Right lobe of liver (tissue), 6 donors: Measurements from ENCODE around the gene SCGB1A1. TPM values are rescaled to one million over a fixed set of nuclear protein-coding genes. Genes with fewer than 3 reads are reported as not detected.

Experiments
- ATAC-seq, 4 donors: fragments of 200-7000 bp; cut with Tn5 transposase; one replicate each; pipeline ENCODE4 v1.9.1; 2020; ENCODE audit warnings: mild to moderate bottlenecking in 4 of 4, moderate library complexity in 4 of 4
- DNase-seq, 3 donors: peaks; one replicate each; pipeline ENCODE4 v3.0.0-alpha.2; 2020
- H3K27ac ChIP-seq, 3 donors: fragments of 200-600 bp; one replicate each; pipeline ENCODE4 v1.8.0; 2022
- H3K27me3 ChIP-seq, 2 donors: fragments of 200-600 bp; one replicate each; pipeline ENCODE4 v1.8.0; 2022
- H3K36me3 ChIP-seq, 4 donors: fragments of 200-600 bp; sonication (generic) in 1 of 4; one replicate each; pipeline versions ENCODE4 v1.5.1 to v1.8.0; 2017 to 2022; ENCODE audit warnings: control low read depth in 1 of 4
- H3K4me1 ChIP-seq, 4 donors: fragments of 200-600 bp; sonication (generic) in 1 of 4; one replicate each; pipeline versions ENCODE4 v1.5.1 to v1.8.0; 2017 to 2022; ENCODE audit warnings: control low read depth in 1 of 4
- H3K4me3 ChIP-seq, 3 donors: fragments of 200-600 bp; one replicate each; pipeline ENCODE4 v1.8.0; 2022
- H3K9me3 ChIP-seq, 4 donors: fragments of 200-600 bp; sonication (generic) in 1 of 4; one replicate each; pipeline versions ENCODE4 v1.5.1 to v1.8.0; 2017 to 2022; ENCODE audit warnings: control low read depth in 1 of 4
- CTCF ChIP-seq, 4 donors: fragments of 200-600 bp in 3 of 4; fragments of 450-650 bp in 1 of 4; IDR thresholded peaks; one replicate each; pipeline versions ENCODE4 v1.5.1 to v1.8.0; 2016 to 2022; ENCODE audit warnings: antibody characterized with exemption in 4 of 4, mild to moderate bottlenecking in 2 of 4
- POLR2A ChIP-seq: fragments of 450-650 bp; IDR thresholded peaks from one replicate; pipeline ENCODE4 v1.6.1; 2017; ENCODE audit warnings: antibody characterized with exemption, mild to moderate bottlenecking
- WGBS: methylation state at CpG from one replicate; pipeline ENCODE4 v1.1.6; 2018; ENCODE audit warnings: low coverage, low lambda C conversion rate; ENCODE audit not compliant: insufficient coverage; ENCODE audit errors: missing lambda C conversion rate; 5-methylcytosine and 5-hydroxymethylcytosine counted together
- intact Hi-C, 2 donors: fragments of 100-400 bp; cut with DNase I; formaldehyde crosslinking; loops; one replicate each; pipeline versions ENCODE4 v1.11.2 to v1.14.1; 2022
- total RNA-seq, 6 experiments: library from RNA; depleted of rRNA in 2 of 6; stranded (reverse); fragments of >200 nt in 2 of 6; fragmentation: NEBNext Ultra II Directional in 3 of 6; extraction: Animal tissue kit (Norgen Biotek cat#: 25700) in 3 of 6; gene quantifications; one replicate each; pipeline versions ENCODE4 v1.1.0 to v1.2.4, GENCODE V29; 2016 to 2023
- donor health status: DM: no; HTN: yes; CAD: no.
- donor health status: DM: no; HTN: no; CAD: no.
- donor health status: DM: no; HTN: no; CAD: no.
- donor health status: DM: no; HTN: yes; CAD: no.
- donor health status: DM: no; HTN: yes; CAD: no.

Gene SCGB1A1
- total RNA-seq, 6 experiments from 2014 or later, result not detected

GRCh38 chr11:62411524-62411923 lies 7.3 kb upstream of the SCGB1A1 start:
- no peak overlapping the region for H3K27ac ChIP-seq
- TF ChIP-seq CTCF (IDR thresholded peaks at IDR 0.05) (no peak), POLR2A (no peak)
- H3K4me3 ChIP-seq, result no peak overlapping the region
- H3K27me3 ChIP-seq, result no peaks in the 10 kb centered on the region
- no peaks in the 10 kb centered on the region for H3K36me3 ChIP-seq
- no peak for ATAC-seq
- intact Hi-C loops, result no loop called here
- 66% methylated on average over 3 of the region's 5 CpGs for WGBS
- no peaks in the 10 kb centered on the region for H3K9me3 ChIP-seq
- no peaks in the 10 kb centered on the region for H3K4me1 ChIP-seq
- DNase-seq, result no peak

DNA sequence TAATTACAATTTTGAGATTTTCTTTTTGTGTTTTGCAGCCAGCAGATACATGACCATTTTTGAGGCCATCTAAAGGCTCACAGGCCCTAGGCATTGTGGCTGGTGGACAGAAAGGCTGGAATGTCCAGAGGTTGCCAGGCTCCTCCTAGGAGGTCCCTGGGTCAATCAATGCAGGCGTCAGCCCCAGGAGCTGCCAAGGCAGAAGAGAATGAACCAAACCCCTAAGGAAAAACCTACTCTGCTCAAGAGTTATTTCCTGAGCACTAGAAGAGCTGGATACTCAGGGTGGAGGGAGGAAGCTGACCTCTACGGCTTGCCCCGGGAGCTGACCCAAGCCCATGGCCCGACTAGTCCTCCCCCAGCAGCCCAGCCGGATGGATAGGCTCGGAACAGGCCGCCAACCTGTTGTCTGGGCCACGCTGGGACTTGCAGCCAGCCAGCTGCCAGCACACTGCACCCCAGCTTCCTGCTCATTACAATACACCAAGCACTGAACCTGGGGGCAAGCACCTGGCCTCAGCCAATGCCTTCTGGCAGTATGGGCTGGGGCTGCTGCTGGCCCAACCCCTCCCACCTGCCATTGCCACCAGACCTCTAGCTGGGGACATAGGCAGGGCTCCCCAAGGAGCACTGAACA lies 5.7 kb upstream of the SCGB1A1 start:
- Histone ChIP-seq H3K9me3 (no peaks in the 10 kb centered on the region), H3K4me1 (no peaks in the 10 kb centered on the region), H3K4me3 (no peak overlapping the region), H3K27ac (no peak overlapping the region), H3K27me3 (no peaks in the 10 kb centered on the region), H3K36me3 (no peaks in the 10 kb centered on the region)
- ATAC-seq, result peak in 2 of 4 donors; percentile 16 to 20
- no peak for TF ChIP-seq POLR2A
- TF ChIP-seq CTCF (IDR thresholded peaks at IDR 0.05), result no peak
- DNase-seq, result no peak
- intact Hi-C loops, result no loop called here
- 62% methylated on average over 2 of the region's 8 CpGs for WGBS

DNA sequence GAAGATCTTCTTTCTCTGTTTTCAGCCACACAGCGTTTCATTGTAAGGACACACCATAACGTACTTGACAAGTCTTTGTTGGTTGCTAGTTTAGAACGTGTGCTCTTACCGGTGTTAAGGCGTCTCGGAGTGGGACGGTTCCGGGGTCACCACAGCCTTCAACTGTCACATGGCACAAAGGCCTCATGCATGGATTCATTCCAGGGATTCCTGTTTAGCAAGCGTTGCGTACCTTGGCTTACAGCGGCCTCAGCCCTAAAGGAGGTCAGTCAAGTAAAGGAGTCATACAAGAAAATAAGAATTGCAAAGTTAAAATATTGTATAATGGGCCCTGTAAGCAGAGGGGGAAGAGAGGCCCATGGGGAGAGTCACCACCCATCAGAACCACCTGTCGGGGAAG lies 2.2 kb upstream of the SCGB1A1 start:
- WGBS, result 90% methylated on average over 9 of the region's 12 CpGs
- intact Hi-C loops, result no loop called here
- no peaks in the 10 kb centered on the region for H3K36me3 ChIP-seq
- no peak overlapping the region for H3K4me3 ChIP-seq
- TF ChIP-seq CTCF (IDR thresholded peaks at IDR 0.05) (no peak), POLR2A (no peak)
- ATAC-seq (no peak), DNase-seq (no peak)
- H3K27ac ChIP-seq, result no peak overlapping the region
- no peaks in the 10 kb centered on the region for H3K4me1 ChIP-seq
- no peaks in the 10 kb centered on the region for H3K27me3 ChIP-seq
- H3K9me3 ChIP-seq, result no peaks in the 10 kb centered on the region

- ATAC-seq (no peak), DNase-seq (no peak)
- H3K27ac ChIP-seq, result no peak overlapping the region
- no peaks in the 10 kb centered on the region for H3K36me3 ChIP-seq
- no peaks in the 10 kb centered on the region for H3K9me3 ChIP-seq
- 73% methylated on average over 3 of the region's 5 CpGs for WGBS
- no peaks in the 10 kb centered on the region for H3K4me1 ChIP-seq
- intact Hi-C loops, result no loop called here
- no peak overlapping the region for H3K4me3 ChIP-seq
- H3K27me3 ChIP-seq, result no peaks in the 10 kb centered on the region
- no peak for TF ChIP-seq POLR2A
- no peak for TF ChIP-seq CTCF (IDR thresholded peaks at IDR 0.05)
These were observed 697 bp upstream of the SCGB1A1 start for GRCh38 chr11:62418136-62418535.
